IMR-90 (cell line): ENCODE measurements around the gene GTF2A1. TPM values are rescaled to one million over a fixed set of nuclear protein-coding genes. Genes with fewer than 3 reads are reported as not detected.

Experiments
- ATAC-seq: fragments of 200-7000 bp; cut with Tn5 transposase; 2 replicates; pipeline ENCODE4 v1.9.1; 2020; ENCODE audit warnings: low read depth, mild to moderate bottlenecking, moderate library complexity
- BruUV-seq: library from RNA; stranded (reverse); fragments of 400-500 nt; replicated peaks from 2 replicates; lab custom pipeline; 2021; lab: Mats Ljungman, UMichigan
- CTCF ChIA-PET: fragments of 300-600 bp; formaldehyde crosslinking; extraction: SDS; loops from one replicate; lab custom pipeline; 2021; ENCODE audit warnings: antibody characterized with exemption; lab: Yijun Ruan, JAX
- POLR2A ChIA-PET: fragments of 300-600 bp; sonication (Branson Sonifier 250); formaldehyde crosslinking; loops from one replicate; lab custom pipeline; 2022; ENCODE audit warnings: antibody characterized with exemption; ENCODE audit not compliant: unreplicated experiment; lab: Charles Lee
- DNase-seq: peaks from one replicate; pipeline ENCODE4 v3.0.0; 2013
- H2AFZ ChIP-seq: replicated peaks from 2 replicates; pipeline ENCODE3; 2013; ENCODE audit warnings: low read length, mild to moderate bottlenecking; ENCODE audit not compliant: poor library complexity
- H2AK5ac ChIP-seq: 2 replicates; pipeline ENCODE4 v1.6.1; 2013; ENCODE audit warnings: low read depth, low read length, inconsistent platforms
- H2AK9ac ChIP-seq: replicated peaks from 2 replicates; pipeline ENCODE3; 2013; ENCODE audit warnings: mild to moderate bottlenecking, low read depth, low read length, moderate library complexity; ENCODE audit not compliant: poor library complexity
- H2BK120ac ChIP-seq: 2 replicates; pipeline ENCODE4 v1.6.1; 2013; ENCODE audit warnings: low read depth, low read length, inconsistent platforms
- H2BK15ac ChIP-seq: 3 replicates; pipeline ENCODE4 v1.6.1; 2013; ENCODE audit warnings: low read depth, low read length, inconsistent platforms
- H2BK20ac ChIP-seq: 2 replicates; pipeline ENCODE4 v1.6.1; 2013; ENCODE audit warnings: low read depth, mild to moderate bottlenecking, inconsistent platforms, low read length, moderate library complexity
- H2BK5ac ChIP-seq: 2 replicates; pipeline ENCODE4 v1.6.1; 2013; ENCODE audit warnings: mild to moderate bottlenecking, low read depth, low read length, inconsistent platforms; ENCODE audit not compliant: poor library complexity, severe bottlenecking
- H3K14ac ChIP-seq: replicated peaks from 2 replicates; pipeline ENCODE4 v1.6.1; 2013; ENCODE audit warnings: low read depth, low read length, inconsistent platforms
- H3K18ac ChIP-seq: 2 replicates; pipeline ENCODE4 v1.6.1; 2013; ENCODE audit warnings: low read depth, low read length, control low read depth
- H3K23ac ChIP-seq: 2 replicates; pipeline ENCODE4 v1.6.1; 2013; ENCODE audit warnings: low read depth, low read length, inconsistent platforms
- H3K27ac ChIP-seq: 2 replicates; pipeline ENCODE4 v1.5.1; 2013; ENCODE audit warnings: mild to moderate bottlenecking, control low read depth, low read length; ENCODE audit not compliant: insufficient read depth
- H3K27me3 ChIP-seq: 2 replicates; pipeline ENCODE4 v1.6.1; 2013; ENCODE audit warnings: low read length; ENCODE audit not compliant: control insufficient read depth, insufficient read depth
- H3K36me3 ChIP-seq: 2 replicates; pipeline ENCODE4 v1.6.1; 2013; ENCODE audit warnings: low read length, mixed read lengths; ENCODE audit not compliant: control insufficient read depth, insufficient read depth
- H3K4ac ChIP-seq: 2 replicates; pipeline ENCODE4 v1.6.1; 2013; ENCODE audit warnings: low read depth, low read length, inconsistent platforms
- H3K4me1 ChIP-seq: 2 replicates; pipeline ENCODE4 v1.6.1; 2013; ENCODE audit warnings: low read length, mixed read lengths; ENCODE audit not compliant: control insufficient read depth, insufficient read depth
- H3K4me2 ChIP-seq: 2 replicates; pipeline ENCODE4 v1.6.1; 2013; ENCODE audit warnings: low read depth, mild to moderate bottlenecking, control low read depth, low read length, moderate library complexity
- H3K4me3 ChIP-seq: 2 replicates; pipeline ENCODE4 v1.5.1; 2013; ENCODE audit warnings: low read depth, mild to moderate bottlenecking, control low read depth, low read length, moderate library complexity; ENCODE audit not compliant: insufficient read depth
- H3K56ac ChIP-seq: 2 replicates; pipeline ENCODE4 v1.6.1; 2013; ENCODE audit warnings: low read length, inconsistent platforms; ENCODE audit not compliant: insufficient read depth; ENCODE audit errors: extremely low read depth
- H3K79me1 ChIP-seq, 2 experiments: 2 replicates each; pipeline ENCODE4 v1.6.1; 2013; ENCODE audit warnings: low read length in 2 of 2, inconsistent platforms in 1 of 2, low read depth in 1 of 2
- H3K9ac ChIP-seq: 2 replicates; pipeline ENCODE4 v1.6.1; 2013; ENCODE audit warnings: low read depth, low read length, control low read depth
- H3K9me1 ChIP-seq: 2 replicates; pipeline ENCODE4 v1.6.1; 2013; ENCODE audit warnings: low read length, inconsistent platforms; ENCODE audit not compliant: insufficient read depth
- H3K9me3 ChIP-seq: 2 replicates; pipeline ENCODE4 v1.6.1; 2013; ENCODE audit warnings: low read length; ENCODE audit not compliant: control insufficient read depth, insufficient read depth
- H4K20me1 ChIP-seq: 2 replicates; pipeline ENCODE4 v1.6.1; 2013; ENCODE audit warnings: low read length, inconsistent platforms; ENCODE audit not compliant: insufficient read depth
- H4K5ac ChIP-seq: 2 replicates; pipeline ENCODE4 v1.6.1; 2013; ENCODE audit warnings: mild to moderate bottlenecking, low read depth, low read length, control low read depth
- H4K8ac ChIP-seq, 2 experiments: 2 replicates each; pipeline ENCODE4 v1.6.1; 2013; ENCODE audit warnings: low read depth in 2 of 2, low read length in 2 of 2, control low read depth in 1 of 2, inconsistent platforms in 1 of 2
- H4K91ac ChIP-seq: 2 replicates; pipeline ENCODE4 v1.6.1; 2013; ENCODE audit warnings: low read depth, low read length, inconsistent platforms; ENCODE audit not compliant: insufficient read depth
- CEBPB ChIP-seq: IDR thresholded peaks from 2 replicates; pipeline ENCODE4 v1.6.1; 2012; ENCODE audit warnings: low read depth, low read length, improper control_type of control experiment
- MAFK ChIP-seq: IDR thresholded peaks from 2 replicates; pipeline ENCODE4 v1.6.1; 2012; ENCODE audit warnings: low read depth, low read length, improper control_type of control experiment
- NFE2L2 ChIP-seq: fragments of 150-350 bp; IDR thresholded peaks from 2 replicates; pipeline ENCODE4 v1.6.1; 2016; ENCODE audit warnings: low read depth, mild to moderate bottlenecking, low read length
- RCOR1 ChIP-seq: IDR thresholded peaks from 2 replicates; pipeline ENCODE4 v1.6.1; 2012; ENCODE audit warnings: mild to moderate bottlenecking, low read length, improper control_type of control experiment; ENCODE audit not compliant: insufficient replicate concordance
- WGBS, 2 experiments: methylation state at CpG; one replicate each; pipeline versions ENCODE4 v1.1.5 to v1.1.7; 2013; ENCODE audit warnings: missing lambda C conversion rate in 2 of 2; ENCODE audit not compliant: insufficient read length in 1 of 2; ENCODE audit errors: extremely low coverage in 2 of 2; 5-methylcytosine and 5-hydroxymethylcytosine counted together
- dilution Hi-C: fragments of 300-500 bp; cut with HindIII; formaldehyde crosslinking; loops from one replicate; pipeline ENCODE4 v1.14.3; 2018; ENCODE audit warnings: low sequenced_read_pairs; ENCODE audit not compliant: unreplicated experiment
- in situ Hi-C: fragments of 300-500 bp; cut with MboI; formaldehyde crosslinking; loops from 3 replicates; pipeline ENCODE4 v1.14.3; 2019; ENCODE audit warnings: low sequenced_read_pairs, inconsistent platforms, mixed read lengths
- intact Hi-C: fragments of 100-400 bp; cut with micrococcal nuclease; formaldehyde crosslinking; loops from 2 replicates; pipeline ENCODE4 v1.10.0; 2022
- polyA plus RNA-seq, 3 experiments: library from polyadenylated mRNA; depleted of rRNA; stranded (reverse); fragments of >200 nt; gene quantifications; 2 replicates each; pipeline ENCODE4 v1.2.3, GENCODE V29; 2012; ENCODE audit warnings: low replicate concordance in 1 of 3
- total RNA-seq: library from RNA; depleted of rRNA; stranded (reverse); fragments of >200 nt; gene quantifications from 2 replicates; pipeline ENCODE4 v1.2.3, GENCODE V29; 2012

GTF2A1 gene
- total and polyA plus RNA-seq, 2 of the 4 experiments (the other 2 are of a cell fraction): 16.0 to 60.4 TPM

DNA sequence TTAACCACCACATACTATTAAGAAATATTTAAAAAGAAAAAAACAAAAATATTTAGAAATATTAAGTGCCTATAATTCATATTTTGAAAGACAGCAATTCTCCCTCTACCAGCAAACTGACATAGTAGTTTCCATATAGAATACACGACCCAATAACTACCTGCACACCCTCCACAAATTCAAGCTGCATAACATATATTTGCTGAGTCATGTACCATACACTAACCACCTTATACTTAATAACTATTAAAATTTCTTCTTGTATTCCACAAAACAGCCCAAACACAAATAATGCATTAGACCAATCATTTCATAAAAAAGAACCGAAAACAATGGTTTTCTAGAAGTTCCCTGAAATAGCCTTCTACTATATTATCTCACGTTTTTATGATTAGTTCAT is 21.7 kb downstream of the GTF2A1 start:
- Histone ChIP-seq H3K18ac (no peak overlapping the region), H2AK5ac (no peak overlapping the region), H3K56ac (no peak overlapping the region), H4K5ac (no peak overlapping the region), H3K36me3 (peaks cover 27% of the 10 kb centered on the region), H2AK9ac (no peak overlapping the region), H3K4ac (no peak overlapping the region), H3K9me3 (no peaks in the 10 kb centered on the region), H3K27me3 (no peaks in the 10 kb centered on the region), H3K23ac (no peak overlapping the region), H4K8ac (no peak overlapping the region), H3K4me1 (no peaks in the 10 kb centered on the region), H2BK15ac (no peak overlapping the region), H3K27ac (no peak overlapping the region), H2BK5ac (no peak overlapping the region), H3K4me2 (no peak overlapping the region), H3K79me1 (peaks cover 10 to 14% of the 10 kb centered on the region in 2 experiments), H4K91ac (no peak overlapping the region), H2BK120ac (no peak overlapping the region), H2BK20ac (no peak overlapping the region), H2AFZ (no peak overlapping the region), H3K9ac (no peak overlapping the region), H4K20me1 (no peaks in the 10 kb centered on the region; the same call in 1 of the 2 replicates), H3K4me3 (no peak overlapping the region), H3K9me1 (no peaks in the 10 kb centered on the region), H3K14ac (no peak overlapping the region)
- DNase-seq (no peak), ATAC-seq (no peak)
- TF ChIP-seq CEBPB (no peak), NFE2L2 (peak; percentile 94), MAFK (peak; percentile 58), RCOR1 (no peak)
- no CpG with 5 or more reads among the region's 3 CpGs for WGBS, 2 experiments
- POLR2A ChIA-PET: no interaction called here
- dilution Hi-C loops (no loop called here), in situ Hi-C loops (no loop called here), intact Hi-C loops (no loop called here)
- BruUV-seq: no TSS peak
- CTCF ChIA-PET: no interaction called here
